HG03060 (cell line): ENCODE results near the gene TIMP1.

Experiments used
- ATAC-seq: cut with Tn5 transposase; IDR thresholded peaks from one replicate; pipeline ENCODE4 v1.9.1; 2021; ENCODE audit warnings: low read depth, moderate number of reproducible peaks; ENCODE audit not compliant: unreplicated experiment

TIMP1 gene

DNA sequence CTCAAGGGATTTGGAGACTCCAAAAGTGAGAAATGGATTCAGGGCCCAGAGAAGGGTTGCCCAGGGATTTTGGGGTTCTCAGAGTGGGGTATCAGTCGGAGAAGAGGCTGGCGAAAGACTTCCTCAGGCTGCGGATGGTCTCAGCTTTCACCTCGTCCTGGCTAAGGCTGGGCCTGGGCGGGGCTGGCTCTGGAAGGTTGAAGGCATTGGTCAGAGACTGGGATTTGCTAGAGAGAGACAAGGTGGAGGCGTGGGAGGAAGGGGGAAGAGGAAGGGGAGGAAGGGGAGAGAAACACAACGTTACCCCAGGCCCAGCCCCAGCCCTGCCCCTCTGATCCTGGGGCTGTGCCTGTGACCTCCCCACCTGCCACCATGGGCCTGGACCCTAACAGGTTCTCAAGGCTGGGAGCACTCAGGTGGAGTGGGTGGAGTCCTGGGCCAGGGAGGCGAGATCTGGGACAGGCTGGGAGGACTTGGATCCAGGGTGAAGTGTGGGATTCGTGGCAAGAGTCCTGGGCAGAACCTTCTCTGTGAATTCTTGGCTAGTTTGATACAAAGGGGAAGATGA, 9.4 kb upstream of the TIMP1 start:
- ATAC-seq: no peak

DNA sequence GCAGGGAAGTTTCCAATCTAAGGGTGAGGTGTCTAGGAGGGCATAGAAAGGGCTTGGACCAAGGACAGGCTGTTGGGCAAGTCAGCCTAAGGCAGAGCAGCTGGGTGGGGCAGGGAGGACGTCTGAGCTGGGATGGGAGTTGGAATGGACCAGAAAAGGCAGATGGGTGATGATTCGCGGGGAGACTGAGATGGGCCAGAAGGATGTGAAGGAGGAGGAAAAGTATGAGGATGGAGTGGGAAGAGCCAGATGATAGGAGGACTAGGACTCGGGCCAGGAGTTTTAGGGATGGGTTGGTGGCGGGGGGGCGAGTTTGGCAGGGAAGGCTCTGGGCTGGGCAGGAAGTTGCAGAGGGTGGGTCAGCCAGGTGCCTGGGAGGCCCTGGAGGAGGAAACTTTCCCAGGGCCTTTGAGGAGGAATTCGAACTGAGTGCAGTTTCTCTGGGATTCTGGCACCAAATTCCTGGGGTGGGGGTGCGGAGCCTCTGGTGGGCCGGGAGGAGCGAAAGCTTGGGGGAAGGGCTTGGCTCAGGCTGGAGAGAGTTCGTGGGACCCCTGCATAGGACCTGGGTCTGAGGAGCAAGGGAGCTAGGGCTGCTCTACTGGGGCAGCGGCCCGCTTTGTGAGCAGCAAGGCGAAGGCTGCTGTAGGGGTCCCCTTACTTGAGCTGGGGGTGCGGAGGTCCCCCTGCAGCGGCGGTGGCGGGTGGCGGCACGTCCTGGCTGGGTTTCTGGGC, 8.7 kb upstream of the TIMP1 start:
- ATAC-seq: no peak

DNA sequence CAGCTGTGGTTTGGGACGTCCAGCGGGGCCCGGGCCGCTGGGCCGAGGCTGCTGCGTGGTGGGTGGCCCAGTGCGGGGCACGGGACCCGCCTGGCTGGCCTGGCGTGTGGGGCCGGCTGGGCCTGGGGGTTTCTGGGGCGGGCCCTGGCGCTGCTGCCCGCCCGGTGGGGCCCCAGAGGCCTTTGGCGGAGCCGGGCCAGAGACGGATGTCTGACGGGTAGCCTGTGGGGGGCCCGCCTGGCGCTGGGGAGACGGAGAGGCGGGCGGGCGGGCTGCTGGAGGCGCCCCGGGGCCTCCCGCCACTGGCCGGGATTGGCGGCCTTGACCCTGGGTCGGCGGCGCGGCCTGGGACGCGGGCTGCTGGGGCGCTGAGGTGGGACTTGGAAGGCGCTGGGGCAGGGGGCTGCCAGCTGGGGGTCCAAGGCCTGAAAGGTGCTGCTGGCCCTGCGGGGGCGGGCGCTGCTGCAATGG, 8.1 kb upstream of the TIMP1 start:
- ATAC-seq: no peak

DNA sequence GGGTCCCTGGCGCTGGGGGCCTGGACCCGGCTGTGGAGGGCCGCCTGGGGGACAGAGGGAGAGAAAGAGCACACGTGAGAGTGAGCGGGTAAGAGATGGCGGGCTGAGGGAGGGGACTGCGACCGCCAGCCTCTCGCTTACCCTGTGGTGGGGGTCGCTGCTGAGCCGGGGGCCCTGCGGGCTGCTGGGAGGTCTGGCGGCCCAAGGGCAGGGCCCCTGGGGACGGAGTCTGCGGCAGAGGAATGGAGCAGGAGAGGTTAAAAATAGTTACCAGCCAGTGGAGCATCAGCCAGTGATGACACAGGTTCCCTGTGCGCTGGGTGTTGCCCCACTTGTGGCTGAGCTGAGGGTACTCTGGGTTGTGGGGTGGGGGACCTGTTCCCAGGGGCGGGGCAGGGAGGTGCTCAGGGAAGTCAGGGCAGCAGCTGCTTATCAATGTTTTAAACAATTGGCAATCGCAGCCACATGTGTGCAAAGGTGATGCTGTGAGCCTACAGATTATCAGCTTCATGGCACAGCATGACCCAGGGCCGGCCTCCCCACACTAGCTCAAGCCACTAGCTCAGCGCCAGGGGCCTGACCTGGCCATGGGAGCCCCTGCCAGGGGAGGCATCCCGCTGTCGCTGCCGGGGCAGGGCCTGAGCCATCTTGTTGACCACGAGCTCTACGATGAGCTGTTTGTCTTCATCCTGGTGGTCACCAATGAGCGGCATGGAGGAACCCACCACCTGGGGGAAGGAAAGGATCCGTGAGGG, 7.5 kb upstream of the TIMP1 start:
- ATAC-seq: no peak

DNA sequence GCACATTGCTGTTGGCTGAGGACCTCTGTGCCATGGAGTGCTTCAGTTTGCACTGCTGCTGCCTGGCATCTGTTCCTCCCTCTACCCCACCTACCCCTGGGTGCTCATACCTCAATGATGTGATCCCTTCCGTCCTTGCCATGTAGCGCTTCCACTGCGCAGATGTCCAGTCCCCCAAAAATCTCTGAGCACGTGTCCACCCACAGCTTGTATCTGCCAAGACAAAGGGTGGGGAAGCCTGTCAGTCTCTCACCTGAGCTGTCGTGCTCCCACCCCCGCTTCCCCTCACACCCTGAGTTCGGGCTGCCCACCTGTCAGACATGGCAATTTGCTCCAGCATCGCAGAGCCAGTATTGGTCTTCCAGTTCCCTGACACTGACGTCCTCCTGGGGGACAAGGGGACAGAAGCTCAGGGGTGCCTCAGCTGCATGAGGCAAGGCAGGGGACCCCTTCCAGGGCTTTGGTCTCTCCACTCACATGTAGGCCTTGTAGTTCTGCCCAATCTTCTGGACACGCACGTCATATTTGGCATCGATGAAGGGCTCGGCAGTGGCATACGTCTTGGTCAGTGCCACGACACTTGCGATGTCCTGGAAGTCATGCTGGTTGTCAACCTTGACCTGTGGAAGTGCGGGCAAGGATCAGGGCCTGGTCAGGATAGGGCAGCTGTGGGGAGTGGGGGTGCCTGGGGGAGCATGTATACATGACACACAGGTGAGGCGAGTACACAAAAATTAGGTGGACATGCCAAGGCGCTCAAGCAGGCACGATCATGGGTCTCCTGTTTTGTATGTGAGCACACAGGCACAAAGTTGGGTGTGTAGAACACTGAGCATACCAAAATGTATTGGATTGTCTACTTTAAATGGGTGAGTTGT, 6.0 kb upstream of the TIMP1 start:
- ATAC-seq: no peak

DNA sequence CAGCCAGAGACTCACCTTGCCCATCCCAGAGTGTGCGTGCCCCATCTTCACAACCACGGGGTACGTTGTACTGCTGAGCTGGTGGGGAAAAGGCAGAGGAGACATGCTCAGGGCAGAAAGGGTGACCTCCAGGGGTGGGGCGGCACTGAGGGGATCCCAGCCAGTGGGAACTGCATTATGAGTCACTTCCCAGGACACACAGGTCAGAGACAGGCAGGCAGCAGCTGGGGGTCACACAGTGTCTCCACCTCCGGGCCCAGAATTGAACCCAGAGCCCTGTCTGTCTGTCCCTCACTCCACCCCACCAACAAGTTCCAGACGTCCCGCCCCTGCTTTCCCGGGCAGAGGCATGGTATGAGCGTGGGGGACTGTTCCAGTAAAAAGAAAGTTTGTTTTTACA, 4.8 kb upstream of the TIMP1 start:
- ATAC-seq: no peak

DNA sequence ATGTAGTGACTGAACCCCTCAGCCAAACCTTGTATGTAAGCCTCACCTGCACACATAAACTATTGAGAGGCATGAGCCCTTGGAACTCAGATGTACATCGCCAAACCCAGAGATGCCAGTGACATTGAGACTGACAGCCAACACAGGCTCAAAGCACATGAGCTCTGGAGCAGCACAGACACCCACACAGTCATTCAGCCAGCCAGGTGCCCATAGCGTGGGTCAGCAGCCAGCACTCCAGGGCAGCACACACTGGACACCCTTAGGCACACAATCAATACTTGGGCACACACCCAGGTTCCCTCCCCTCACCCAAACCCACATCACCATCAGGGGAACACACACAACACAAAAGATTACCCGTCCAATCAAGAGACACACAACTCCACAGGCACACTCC, 4.3 kb upstream of the TIMP1 start:
- ATAC-seq: no peak

DNA sequence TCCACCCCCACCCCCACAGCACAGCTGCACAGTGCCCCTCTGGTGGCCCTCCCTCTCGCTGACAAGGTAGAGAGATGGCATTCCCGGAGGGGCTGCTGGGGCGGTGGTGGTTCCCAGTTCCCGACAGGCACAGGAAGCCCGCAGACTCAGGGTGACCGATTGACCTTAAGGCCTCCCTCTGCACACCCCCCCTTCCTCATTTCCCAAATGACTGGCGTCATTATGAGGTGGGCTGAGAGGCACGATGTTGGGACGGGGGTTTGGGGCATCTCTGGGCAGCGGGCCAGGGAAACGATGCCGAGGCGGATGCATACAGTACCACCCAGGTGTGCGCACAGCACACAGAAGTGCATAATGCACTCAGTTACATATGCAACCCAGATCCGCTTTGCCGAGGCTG, 3.5 kb upstream of the TIMP1 start:
- ATAC-seq: no peak

DNA sequence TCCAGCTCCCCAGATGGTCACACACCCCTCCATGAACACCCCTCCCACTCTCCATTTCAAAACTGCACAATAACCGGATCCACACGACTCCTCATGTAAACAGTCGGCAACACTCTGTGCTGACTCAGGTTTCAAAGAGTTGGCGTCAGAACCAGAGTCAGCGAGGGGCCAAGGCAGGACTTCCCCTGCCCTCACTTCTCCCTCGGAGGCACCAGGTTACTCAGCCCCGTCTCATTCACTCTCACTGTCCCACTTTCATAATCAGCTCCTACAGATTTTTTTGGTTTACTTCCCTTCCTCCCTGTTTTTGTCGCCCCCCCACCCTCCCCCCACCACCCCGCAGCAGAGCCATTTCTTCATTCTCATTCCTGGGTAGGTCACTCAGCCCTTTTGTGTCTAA, 2.7 kb upstream of the TIMP1 start:
- ATAC-seq: no peak

DNA sequence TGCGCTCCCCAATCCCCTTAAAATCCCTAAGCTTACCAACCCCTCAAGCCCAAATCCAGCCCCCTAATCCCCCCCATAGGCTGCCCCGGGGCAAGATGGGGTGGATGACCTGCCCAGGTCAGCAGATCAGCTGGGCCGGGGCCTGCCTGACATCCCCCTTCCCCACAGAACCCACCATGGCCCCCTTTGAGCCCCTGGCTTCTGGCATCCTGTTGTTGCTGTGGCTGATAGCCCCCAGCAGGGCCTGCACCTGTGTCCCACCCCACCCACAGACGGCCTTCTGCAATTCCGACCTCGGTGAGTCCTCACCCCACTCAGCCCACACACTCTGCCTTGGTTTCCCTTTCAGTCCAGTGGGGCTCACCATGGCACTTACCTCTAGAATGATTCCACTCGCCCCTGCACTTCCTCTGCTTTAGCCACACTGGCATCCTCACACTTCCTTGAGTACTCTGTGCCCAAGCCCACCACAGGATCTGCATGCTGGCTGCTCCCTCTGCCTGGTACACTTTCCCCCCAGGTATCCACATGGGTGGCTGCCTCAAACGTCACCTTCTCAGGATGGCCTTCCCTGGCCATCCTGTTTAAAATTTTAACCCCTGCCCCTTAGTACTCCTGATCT, 1.1 kb downstream of the TIMP1 start:
- ATAC-seq: no peak

DNA sequence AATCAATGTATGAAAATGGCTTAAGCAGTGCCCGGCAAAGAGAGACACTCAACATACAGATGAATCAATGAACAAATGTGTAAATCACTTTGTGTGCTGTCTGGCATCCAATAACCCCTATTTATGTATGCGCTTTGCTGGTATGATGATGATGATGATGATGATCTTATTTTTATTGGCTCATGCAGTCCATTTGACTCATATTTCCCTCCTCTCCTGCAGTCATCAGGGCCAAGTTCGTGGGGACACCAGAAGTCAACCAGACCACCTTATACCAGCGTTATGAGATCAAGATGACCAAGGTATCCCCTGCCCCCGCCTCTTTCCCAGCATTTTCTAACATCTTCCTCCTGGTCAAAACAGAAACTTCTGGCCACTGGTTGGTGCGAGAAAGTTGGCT, 2.5 kb downstream of the TIMP1 start:
- ATAC-seq: no peak

DNA sequence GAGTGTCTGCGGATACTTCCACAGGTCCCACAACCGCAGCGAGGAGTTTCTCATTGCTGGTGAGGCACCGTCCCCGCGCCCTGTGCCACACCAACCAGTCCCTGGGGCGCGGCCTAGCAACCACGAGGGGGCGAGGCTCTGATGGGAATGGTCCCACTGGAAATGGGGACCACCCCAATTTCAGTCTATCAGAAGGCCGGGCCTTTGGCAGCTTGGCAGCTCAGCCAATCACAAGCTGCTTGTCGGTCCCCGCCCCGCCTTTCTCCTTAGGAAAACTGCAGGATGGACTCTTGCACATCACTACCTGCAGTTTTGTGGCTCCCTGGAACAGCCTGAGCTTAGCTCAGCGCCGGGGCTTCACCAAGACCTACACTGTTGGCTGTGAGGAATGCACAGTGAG, 3.0 kb downstream of the TIMP1 start:
- no peak for ATAC-seq

DNA sequence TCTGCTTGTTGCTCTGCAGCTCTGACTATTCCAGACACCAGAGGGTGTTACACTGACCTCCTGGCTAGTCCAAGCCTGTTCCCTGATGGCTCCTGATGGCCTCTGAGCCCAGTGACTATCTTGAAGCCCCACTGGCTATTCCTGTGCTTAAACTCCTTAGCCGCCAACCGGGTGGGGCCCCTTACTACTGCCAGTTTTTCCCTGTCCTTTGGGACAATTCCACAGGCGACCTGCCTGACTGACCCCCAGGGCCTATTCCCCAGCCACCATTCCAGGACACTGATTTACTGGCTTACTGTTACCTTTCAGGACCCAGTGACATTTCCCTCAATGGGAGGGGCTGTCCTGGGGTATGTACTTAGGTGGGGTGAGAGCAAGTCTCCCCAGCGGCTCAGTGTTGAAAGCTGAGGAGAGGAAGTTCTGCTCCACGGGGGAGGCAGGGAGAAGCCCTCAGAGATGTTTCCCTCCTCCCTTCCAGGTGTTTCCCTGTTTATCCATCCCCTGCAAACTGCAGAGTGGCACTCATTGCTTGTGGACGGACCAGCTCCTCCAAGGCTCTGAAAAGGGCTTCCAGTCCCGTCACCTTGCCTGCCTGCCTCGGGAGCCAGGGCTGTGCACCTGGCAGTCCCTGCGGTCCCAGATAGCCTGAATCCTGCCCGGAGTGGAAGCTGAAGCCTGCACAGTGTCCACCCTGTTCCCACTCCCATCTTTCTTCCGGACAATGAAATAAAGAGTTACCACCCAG, 4.0 kb downstream of the TIMP1 start:
- ATAC-seq: no peak

DNA sequence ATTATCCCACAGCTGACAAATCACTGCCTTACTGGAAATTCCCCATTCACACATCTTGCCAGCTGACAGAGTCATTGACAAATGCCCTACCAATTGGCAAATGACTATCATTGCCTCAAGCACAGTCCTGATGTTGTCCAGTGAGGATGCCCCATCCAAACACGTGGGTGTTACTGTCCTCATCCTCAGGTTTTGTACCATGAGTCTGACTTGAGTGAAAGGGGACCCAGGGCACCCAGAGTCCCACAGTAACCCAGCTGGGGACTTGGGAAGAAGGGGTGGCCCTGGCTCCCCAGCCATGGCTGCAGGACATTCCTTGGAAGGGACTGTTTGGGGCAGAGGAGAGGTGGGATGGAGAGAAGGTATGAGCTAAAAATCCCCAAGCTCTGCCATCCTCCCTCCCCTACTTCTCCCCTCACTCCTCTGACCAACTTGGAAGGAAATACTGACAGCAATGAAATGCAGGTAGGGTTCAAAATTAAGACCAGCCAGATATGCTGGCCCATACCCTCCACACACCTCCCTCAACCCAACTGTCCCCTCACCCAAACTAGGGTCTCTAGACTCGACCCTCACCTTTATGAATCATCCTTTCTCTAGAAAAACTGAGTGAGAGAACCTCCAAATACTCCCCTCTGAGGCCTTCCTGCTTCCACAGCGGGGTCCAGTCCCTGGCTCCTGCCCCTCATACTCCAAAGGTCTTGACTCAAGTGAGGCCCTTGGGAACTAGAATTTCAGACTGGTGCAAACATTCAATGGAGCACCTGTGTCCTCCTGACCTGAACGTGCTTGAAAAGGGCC, 5.1 kb downstream of the TIMP1 start:
- ATAC-seq: no peak

DNA sequence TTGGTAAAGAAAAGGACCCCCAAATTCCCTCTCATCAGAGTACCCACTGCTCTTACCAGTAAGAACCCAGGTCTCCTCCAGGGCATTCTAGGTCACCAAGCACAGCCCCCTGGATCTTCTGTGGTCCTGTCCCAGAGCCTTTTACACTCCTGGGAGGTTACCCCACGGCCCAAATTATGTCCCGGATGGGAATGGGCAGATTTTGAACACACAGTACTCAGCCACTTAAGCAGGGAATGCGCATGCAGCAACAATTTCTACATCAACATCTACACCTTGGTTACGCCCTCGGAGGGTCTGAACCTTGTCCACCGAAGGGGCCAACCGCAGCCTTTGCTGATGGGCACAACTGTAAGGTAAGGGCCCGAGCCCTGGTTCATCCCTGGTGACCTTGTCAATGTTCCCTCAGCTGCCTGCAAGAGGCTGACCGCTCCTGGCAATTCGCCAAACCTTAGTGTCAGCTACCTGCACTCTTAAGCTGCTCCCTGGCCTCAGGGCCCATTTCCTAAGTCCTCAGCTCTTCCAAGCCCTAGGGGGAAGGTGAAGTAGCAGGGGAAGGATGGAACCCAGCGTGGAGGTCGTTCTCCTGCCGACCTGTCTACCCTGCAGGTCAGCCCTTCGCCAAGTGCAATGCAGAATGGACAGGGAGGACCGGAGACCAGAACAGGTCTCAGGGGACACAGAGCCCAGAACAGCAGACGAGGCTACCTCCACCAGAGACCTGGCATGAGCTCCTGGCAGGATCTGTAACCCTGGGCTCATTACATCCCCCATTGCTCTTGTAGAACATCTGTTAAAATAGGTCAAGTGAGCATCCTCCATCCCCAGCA, 5.9 kb downstream of the TIMP1 start:
- ATAC-seq: no peak

DNA sequence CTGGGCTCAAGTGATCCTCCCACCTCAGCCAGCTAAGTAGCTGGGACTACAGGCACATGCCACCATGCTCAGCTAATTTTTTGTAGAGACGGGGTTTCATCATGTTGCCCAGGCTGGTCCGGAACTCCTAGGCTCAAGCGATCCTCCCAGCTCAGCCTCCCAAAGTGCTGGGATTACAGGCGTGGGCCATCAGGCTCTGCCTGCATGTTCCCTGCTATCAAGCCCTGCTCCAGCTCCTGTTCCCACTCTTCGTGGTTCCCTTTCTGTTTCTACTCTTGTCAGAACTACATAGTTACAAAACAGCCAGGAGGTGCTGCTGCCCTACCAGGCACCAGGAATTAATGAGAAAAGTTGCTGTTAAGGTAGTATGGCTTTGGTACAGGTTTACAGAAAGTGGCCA, 8.7 kb downstream of the TIMP1 start:
- ATAC-seq: no peak

DNA sequence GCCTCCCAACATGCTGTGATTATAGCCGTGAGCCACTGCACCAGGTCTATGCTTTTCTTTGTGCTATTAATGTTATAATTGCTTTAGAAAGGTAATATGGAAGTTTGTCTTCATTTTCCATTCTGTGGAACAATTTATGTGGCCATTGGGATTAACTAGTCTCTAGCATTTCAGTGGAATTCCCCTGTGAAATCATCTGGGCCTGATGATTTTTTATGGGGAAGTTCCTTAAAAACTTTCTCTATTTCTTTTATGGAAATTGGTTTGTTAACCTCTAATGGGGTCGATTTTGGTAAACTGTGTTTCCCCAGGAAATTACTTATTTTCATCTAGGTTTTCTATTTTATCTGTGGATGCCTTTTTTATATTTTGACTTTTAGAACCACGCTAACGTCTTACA, 11.3 kb downstream of the TIMP1 start:
- no peak for ATAC-seq

DNA sequence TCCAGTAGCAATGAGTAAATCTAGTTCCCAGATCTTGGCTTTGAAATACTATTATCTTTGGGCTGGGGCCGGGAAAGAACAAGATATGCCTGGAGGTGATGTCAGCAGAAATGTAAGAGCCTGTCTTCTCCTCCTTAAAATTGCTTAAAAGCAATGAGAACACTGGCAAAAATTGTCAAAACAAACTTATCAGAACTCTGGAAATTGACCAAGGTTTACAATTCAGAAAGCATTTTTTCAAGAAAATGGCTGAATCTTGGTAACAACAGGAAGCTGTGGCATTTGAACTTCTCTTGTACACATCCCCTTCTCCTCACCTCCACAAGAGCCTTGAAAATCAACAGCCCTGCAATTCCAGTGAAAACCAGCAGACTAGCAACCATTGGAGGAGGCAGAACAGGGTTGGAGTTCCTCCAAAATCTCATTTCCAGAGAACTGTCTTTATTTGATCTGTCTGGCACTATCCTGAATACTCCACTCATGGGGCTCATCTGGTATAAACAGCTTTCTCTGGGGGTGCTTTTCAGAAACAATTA, 13.5 kb downstream of the TIMP1 start:
- ATAC-seq: no peak
